Fibroblast of lung (primary cell): ENCODE data around the gene MAD2L1BP.

Experiments
- CTCF ChIP-seq, 2 donors: IDR thresholded peaks in 1 of 2; conservative IDR thresholded peaks in 1 of 2; 1 replicate in 1 of 2; 2 replicates in 1 of 2; pipeline ENCODE4 v1.5.1; 2011 to 2012; ENCODE audit warnings: low read length in 2 of 2, control low read depth in 1 of 2, inconsistent platforms in 1 of 2, low read depth in 1 of 2, mild to moderate bottlenecking in 1 of 2
- EZH2 ChIP-seq: IDR thresholded peaks from 2 replicates; pipeline ENCODE4 v1.5.1; 2012; ENCODE audit warnings: low read length, control low read depth, mild to moderate bottlenecking; ENCODE audit errors: missing control alignments

- TF ChIP-seq CTCF (conservative IDR thresholded peaks at IDR 0.05 in 1 of 2, IDR thresholded peaks at IDR 0.05 in 1 of 2; ENCODE audit: low read depth in 1 of 2, low read length in 2 of 2) (no peak), EZH2 (no peak)
Measured at GRCh38 chr6:43682724-43683429, 47.2 kb downstream of the MAD2L1BP start.
